GM21367 (cell line): ENCODE measurements around the gene SELPLG.

Source experiments
- ATAC-seq: cut with Tn5 transposase; IDR thresholded peaks from one replicate; pipeline ENCODE4 v1.9.1; 2021; ENCODE audit not compliant: unreplicated experiment

The SELPLG gene

DNA sequence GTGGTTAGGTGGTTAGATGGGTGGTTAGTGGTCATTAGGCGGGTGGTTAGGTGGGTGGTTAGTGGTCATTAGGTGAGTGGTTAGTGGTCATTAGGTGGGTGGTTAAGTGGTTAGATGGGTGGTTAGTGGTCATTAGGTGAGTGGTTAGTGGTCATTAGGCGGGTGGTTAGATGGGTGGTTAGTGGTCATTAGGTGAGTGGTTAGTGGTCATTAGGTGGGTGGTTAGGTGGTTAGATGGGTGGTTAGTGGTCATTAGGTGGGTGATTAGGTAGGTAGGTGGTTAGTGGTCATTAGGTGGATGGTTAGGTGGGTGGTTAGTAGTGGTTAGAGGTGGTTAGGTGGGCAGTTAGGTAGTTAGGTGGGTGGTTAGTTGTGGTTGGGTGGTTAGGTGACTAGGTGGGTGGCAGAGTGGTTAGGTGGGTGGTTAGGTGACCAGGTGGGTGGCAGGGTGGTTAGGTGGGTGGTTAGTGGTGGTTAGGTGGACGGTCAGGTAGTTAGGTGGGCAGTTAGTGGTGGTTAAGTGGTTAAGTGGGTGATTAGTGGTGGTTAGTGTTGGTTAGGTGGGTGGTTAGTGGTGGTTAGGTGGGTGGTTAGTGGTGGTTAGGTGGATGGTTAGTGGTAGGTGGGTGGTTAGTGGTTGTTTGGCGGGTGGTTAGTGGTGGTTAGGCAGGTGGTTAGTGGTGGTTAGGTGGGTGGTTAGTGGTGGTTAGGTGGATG is 27.8 kb downstream of the SELPLG start:
- ATAC-seq = no peak

DNA sequence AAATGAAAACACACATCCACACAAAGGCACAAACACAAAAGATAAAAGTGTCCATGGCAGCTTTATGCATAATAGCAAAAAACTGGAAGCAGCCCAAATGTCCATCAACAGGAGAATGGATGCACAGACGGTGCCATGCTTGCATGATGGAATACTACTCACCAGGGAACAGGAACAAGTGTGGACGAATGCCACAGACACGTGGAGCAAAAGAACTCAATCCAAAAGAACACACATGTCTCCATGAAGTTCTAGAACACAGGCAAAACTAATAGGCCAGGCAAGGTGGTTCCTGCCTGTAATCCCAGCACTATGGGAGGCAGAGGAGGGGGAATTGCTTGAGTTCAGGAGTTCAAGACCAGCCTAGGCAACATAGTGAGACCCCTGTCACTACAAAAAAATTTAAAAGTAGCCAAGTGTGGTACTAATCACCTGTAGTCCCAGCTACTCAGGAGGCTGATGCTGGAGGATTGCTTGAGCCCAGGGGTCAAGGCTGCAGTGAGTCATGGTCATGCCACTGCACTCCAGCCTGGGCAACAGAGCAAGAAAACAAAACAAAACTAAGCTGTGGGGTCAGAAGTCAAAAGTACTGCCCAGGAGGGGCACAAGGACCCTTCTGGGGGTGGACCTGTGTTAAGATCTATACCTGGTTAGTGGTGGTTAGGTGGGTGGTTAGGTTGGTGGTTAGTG is 28.5 kb downstream of the SELPLG start:
- ATAC-seq = no peak

DNA sequence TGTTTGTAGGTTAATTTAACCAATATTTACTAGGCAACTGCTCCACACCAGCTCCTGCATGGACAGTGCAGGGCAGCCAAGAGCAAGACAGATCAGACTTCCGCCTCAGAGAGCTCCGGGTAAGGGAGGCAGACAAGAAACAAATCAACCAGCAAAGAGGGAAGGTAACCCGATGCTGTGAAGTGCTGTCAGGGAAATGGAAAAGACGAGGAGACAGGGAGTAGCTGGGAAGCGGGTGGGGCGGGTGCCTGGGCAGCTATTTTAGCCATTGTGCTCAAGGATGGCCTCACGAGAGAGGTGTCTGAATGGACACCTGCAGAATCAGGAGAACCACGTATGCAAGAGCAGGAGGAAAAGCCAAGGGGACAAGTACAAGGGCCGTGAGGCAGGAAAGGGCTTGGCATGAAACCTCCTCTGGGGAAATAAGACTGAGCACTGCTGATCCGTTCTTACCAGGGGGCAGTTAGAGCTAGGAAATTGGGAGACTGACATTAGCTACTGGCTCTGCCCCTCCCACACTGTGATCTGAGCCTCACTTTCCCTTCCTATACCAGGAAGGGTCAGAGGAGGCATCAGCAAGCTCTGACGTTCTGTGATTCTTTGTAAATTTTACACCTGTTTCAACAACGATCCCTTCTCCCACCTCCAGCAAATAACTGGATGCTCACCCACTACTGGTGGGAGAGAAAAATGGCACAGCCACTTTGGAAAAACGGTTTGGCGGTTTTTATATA is 29.3 kb downstream of the SELPLG start:
- no peak for ATAC-seq

DNA sequence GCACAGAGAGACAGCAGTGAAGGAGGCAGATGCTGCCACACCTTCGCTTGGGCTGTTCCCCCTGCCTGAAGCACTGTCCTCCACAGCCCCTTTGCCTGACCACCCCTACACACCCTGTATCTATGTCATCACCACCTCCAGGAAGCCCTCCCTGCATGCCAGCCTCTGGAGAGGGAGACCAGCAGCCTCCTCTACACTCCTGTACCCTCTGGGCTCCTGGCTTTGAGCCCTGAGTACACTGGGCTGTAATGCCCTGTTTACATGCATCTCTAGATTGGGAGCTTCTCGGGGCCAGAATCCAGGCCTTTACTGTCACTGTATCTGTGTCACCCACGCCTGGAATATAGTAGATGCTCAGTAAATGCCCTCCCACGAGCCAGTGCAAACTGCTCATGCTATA is 30.0 kb downstream of the SELPLG start:
- no peak for ATAC-seq

DNA sequence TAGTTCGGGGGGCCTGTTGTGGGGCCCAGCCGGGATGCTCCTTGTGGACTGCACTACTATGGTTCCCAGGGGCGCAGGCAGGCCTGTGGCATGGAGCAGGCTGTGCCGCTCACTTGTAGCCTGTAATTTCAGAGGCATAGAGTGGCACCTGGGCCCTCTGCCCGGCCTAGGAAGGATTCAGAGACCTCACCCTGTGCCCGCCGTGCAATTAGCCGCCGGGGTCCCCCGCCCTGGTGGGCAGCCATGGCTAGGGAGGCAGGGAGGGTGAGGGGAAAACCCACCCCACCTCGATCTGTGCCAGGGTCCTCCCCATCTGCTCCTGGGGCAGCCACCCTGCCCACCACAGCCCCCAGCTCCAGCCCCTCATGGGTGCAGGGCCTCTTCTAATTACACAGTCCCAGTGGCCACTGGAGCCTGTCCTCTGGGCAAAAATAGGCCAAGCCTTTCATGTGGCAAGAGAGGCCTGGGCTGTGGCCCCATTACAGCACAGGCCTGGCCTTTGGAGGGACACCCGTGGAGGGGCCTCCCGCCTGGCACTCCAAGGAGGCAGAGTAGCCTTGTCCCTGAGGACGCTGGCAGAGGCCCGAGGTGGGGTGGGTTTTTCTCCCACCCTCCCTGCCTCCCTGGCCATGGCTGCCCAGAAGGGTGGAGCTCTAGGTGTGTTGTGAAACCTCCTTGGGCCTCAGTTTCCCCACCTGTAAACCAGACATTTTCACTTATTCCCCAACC is 30.6 kb downstream of the SELPLG start:
- no peak for ATAC-seq

DNA sequence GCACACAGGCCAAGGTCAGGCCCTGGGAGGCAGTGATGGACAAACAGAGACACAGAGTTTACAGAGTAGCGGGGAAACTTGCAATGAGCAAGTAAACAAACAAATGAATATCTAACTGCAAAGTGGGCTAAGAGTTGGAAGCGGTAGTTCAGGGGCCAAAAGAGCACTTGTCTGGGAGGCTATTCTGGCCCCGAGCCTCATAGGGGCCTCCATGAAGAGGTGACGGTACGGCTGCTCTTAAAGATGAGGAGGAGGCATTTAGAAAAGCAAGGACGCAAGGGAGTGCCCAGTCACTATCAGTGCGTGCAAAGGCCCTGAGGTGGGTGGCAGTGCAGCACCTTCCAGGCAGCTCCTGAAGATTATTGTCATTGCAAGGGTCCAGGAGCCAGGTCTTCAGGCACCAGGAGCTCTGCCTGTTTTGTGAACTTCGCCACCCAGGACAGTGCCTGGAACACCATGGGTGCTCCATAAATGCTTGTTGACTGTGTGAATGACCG is 31.4 kb downstream of the SELPLG start:
- no peak for ATAC-seq

DNA sequence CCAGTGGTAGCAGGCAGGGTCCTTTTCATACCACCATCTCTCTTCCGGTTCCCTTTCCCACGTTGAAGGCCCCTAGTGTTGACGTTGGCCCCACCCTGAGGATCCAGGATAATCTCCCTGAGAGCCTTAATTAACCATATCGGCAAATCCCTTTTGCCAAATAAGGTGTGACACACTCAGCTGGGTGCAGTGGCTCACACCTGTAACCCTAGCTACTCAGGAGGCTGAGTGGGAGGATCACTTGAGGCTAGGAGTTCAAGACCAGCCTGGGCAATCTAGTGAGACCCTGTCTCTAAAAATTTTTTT is 33.0 kb downstream of the SELPLG start:
- no peak for ATAC-seq

DNA sequence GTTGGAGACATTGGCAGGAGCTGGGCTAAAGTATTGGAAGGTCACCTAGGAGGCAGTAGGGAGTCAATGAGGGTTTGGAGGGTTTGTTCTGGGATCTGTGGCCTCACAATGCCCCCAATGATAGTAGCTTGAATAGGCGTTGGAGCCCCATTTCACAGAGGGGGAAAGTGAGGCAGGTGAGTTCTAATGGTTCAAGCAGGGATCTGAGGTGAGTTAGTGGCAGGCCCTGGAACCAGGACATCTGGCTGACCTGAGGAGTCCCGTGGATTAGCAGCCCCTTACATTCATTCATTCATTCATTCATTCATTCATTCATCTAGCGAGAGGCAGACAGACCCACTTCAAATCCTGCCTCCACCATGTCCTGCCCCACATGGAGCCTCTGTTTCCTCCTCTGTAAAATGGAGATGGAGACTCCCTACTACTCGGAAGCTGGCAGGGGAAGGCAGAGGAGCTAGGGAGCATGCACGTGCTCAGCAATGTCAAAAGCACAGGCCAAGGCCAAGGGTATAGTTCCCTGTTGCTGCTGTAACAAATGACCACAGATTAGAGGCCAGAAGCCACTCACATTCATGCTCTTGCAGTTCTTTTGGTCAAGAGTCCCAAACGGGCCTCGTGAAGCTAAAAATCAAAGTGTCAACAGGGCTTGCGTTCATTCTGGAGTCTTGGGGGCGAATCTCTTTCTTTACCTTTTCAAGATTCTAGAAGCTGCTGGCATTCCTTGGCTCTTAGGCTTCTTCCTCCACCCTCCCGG is 33.6 kb downstream of the SELPLG start:
- ATAC-seq = no peak

DNA sequence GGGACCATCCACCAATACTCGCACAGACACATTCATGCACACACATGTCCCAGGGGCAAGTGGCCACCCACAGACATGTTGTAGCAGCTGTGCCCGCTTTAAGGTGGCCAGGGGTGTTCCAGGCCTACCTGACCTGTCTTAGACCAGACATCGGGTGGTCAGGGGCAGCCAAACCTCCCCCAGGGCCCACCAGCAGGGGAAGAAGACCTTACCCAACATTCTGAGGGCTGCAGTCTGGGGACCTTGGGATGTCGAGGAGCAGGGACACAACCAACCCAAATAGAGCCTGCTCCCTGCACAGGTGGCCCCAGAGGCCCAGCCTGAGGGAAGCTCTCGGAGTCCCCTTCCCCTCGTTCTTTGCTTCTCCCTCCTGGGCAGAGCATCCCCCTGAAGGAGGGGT is 34.2 kb downstream of the SELPLG start:
- no peak for ATAC-seq

DNA sequence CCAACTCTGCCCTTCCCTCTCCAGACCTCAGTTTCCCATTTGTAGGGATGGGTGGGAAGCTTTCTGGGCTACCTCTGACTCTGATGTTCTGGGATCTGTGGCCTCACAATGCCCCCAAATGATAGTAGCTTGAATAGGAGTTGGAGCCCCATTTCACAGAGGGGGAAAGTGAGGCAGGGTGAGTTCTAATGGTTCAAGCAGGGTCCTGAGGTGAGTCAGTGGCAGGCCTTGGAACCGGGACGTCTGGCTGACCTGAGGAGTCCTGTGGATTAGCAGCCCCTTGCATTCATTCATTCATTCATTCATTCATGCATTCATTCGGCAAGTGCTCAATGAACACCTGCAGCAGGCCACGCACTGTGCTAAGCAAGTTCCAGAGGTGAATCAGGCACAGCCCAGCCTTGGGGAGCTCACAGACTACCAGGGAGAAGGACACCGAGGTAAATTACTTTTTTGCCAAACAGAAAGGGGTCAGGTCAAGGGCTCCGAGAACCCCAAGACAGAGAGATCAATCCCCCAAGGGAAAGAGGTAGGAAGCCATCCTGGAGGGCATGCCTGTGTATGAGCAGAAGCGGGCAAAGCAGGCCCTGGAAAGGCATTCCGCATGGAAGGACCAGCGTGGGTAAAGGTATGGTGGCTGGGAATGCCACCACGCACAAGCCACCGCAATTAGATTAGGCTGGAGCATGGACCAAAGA is 35.0 kb downstream of the SELPLG start:
- ATAC-seq = no peak

DNA sequence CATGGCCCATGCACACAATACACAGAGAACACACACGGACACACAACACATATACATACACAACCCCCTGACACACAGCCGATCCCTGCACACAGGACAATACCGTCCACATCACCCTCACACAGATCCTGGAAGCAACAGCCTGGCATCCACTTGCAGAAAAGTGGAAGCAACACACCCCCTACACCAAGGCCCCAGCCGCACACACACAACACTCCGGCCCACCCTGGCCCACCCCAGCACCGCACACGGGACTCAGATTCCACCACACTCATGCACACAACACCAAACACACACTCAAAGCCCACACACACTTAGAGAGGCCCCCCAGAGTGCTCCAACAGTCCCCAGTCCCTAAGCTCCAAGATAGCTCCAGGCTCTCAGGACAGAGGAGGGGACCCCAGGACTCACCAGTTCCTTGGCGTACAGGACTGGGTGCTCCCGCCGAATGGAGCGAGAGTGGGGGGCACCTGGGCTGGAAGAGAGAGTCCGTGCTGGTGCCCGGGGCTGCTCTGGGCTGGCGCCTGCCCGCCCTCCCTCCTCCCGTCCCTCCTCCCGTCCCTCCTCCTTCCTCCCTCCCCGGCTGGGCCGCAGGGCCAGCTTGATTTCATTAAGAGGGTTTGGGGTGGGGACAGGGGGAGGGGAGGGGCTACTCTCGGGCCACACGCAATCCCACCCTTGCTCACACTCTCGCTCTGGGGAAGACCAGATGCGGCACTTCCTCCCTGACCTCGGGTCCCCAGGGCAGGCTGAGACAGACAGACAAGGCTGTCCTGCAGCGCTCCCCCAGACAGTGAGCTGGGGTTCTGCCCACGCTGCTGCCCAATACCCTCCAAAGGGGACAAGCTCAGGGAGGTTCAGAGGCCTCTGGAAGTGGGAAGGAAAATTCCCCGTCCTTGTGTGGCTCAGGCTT is 35.9 kb downstream of the SELPLG start, which contains the start of gene TMEM119:
TSS of gene TMEM119 (minus strand) at position 526 of the 913 bp plus-strand sequence. CDS start 5,701 bp downstream, outside the sequence.
- ATAC-seq = no peak

DNA sequence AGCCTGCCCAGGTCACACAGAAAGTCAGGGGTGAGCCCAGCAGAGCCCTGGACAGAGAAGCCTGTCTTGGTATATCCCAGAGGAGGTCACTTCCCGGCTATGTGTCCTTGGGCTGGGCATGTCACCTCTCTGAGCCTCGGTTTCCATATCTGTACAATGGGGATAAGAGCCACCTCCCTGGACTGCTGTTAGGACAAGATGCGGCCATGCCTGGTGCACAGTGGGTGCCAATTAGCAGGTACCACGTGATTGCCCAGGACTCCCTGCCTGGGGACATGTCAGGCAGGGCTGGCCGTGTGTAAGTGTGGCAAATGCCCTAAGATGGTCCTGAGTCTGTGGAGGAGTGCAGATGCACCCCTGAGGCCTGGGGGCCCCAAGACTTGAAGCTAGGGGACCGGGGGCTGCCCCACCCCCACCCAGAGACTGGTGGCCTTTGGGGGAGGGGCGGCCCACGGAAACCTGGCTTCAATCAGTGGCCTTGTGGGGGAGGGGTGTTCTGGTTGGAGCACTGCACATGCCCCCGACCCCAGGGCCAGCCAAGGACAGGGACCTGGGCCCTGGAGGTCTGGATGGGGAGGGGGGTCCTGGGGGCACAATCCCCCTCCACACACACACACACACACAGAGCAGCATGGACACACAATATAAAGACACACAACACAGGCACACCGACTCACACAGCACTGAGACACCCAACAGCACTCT is 36.7 kb downstream of the SELPLG start:
- ATAC-seq = no peak

DNA sequence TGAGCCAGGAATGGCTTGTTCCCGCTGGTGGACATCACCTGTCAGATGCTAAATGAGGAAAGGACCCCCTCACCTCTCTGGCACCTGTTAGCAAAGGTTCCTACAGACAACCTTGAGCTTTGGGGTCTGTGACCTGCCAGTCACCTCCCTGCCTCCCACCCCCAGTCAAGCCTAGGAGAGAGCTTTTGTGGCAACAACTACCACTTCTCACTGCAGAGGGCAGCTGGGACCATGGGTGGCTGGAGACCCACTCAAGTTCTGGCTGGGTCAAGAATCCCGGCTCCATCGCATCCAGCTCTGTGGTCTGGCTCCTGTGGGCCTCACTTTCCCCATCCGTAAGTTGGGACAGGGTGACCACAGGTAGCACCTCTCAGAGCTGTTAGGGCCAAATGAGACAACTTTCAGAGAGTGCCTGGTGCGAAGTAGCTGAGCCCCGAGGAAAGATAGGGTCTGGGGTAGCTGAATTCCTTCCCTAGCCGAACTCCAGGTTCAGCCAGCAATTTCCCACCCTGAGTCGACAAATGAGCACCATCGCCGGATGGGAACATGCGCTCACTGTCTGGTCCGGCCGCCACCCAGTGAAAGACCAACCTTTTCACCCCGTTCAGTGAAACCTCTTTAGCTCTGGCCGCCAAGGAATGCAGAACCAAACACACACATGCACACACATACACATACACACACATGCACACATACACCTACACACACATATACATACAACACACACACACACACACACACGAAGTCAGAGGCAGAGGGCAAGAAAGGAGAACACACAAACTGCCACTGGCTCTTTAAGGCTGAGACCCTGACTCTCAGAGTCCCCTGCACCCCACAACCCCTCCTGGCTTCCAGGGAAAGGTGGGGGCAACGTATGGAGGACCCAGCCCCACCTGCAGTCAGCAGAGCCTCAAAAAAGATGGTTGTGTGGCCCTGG is 37.7 kb downstream of the SELPLG start:
- no peak for ATAC-seq

DNA sequence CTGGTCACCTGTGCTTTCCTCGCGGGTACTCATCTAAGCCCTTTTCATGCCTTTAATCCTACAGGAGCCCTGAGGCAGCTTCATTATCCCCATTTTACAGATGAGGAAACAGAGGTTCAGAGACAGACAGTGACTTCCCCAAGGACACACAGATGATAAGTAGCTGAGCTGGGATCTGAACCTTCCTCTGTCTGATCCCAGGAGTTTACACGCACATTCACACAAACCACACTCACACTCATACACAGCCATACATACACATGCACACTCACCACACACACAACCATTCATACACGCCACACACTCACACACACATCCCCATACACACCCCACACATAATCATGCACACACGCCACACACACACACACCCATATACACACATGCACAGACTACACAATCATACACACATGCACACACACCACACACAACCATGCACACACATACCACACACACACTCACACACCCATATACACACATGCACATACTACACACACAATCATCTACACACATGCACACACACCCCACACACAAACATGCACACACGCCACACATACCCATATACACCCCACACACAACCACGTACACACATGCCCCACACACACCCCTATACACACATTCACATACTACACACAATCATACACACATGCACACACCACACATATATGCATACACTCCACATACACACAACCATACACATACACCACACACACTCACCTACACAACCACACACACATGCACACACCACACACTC is 38.6 kb downstream of the SELPLG start:
- ATAC-seq = no peak

DNA sequence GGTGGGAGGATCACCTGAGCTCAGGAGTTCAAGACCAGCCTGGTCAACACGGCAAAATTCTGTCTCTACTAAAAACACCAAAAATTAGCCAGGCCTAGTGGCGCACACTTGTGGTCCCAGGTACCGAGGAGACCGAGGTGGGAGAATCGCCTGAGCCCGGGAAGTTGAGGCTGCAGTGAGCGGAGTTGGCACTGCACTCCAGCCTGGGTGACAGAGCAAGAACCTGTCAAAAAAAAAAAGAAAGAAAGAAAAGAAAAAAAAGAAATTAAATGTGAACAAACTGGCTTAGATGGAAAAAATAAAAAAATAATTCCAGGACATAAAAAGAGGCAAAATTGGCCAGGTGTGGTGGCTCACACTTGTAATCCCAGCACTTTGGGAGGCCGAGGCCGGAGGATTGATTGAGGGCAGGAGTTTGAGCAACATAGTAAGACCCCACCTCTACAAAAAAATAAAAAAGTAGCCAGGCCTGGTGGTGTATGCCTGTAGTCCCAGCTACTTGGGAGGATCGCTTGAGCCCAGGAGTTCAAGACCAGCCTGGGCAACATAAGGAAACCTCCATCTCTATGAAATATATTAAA is 39.3 kb downstream of the SELPLG start:
- ATAC-seq = no peak
